Measurements from ENCODE around the gene PGS1.

Gene PGS1

DNA sequence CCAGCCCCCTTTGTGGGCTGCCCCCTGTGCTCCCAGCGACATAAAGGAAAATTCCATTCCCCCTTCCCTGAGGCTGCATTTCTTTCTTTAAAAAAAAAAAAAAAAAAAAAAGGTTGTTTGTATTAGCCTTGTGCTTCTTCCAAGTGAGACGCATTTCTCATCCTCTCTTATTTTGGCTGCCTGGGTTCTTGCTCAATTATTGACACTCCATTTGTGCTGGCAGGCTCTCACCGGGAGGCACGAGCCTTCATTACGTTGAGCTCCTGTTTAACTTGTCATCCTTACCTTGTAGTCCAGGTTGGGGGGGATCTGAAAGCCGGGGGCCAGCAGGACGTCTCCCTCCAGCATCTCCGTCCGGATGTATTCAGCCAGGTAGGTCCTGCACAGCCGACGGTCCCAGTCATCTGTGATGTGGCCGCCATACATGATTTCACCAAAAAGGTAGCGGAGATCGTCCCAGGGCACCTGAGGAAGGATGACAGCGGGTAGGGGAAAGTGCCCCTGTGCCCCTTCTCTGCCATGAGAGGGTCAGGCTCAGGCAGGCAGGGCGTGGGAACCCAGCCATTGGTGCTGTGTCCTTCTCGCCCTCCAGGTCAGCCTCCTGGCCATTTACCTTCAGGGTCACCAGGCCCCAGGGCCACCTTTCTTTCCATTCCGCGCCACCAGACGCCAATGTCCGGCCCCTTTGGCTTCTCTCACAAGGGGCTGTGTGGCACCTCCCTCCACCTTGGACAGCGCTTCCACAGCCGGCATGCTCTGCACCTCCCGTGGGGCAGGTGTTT lies 50.6 kb downstream of the PGS1 start:
- DNase-seq = no peak

DNA sequence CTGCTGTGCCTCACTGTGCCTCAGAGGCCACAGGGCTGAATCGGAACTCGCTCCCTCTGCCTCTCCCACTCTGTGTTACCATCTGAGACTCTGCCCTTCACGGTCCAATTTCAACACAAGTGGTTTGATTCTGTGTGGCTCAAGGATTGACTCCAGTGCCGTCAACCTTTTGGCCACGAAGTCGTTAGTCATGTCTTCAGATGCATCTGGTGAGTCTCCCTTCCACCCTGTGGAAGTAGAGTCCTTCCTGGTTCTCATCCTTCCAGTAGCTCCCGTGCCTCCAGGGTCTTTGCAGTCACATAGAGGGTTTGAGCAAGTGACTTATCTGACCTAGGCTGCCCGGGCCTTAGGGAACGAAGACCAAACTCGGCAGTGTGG lies 51.2 kb downstream of the PGS1 start:
- no peak for DNase-seq

DNA sequence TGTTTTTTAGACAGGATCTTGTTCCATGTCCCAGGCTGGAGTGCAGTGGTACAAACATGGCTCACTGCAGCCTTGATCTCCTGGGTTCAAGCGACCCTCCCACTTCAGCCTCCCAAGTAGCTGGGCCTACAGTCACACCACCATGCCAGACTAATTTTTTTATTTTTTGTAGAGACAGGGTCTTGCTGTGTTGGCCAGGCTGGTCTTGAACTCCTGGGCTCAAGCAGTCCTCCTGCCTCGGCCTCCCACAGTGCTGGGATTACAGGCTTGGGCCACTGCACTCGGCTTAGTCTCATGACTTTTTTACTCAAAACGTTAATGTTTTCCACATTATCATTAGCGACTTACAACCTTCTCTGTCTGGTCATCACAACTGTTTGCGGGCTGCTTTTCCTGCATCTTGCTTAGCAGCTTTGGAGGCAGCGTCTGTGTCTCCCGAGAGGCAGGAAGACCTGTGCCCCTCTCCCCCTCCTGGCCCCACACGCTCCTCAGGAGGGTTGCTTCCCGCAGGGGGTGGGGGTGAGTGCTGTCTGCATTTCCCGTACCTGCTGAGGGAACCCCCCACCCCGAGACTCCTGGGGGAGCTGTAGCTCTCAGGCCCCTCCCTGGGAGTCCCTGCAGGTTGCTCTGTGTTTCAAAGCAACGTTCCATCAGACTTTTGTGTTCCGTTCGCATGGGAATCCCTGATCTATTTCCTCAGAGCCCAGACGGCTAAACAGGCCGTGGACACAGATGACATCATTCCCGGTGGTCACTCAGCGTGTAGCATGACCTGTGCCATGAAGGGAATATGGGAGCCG lies 52.6 kb downstream of the PGS1 start:
- no peak for DNase-seq

DNA sequence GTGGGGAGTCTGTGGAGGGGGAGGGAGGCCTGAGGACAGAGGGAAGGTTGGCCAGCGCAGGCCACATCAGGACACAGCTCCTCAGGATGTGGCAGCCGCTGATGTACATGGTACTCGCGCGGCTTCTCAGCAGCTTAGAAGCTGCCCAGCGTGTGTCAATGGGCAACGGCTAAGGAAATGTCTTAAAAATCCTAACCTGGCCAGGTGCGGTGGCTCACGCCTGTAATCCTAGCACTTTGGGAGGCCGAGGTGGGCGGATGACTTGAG lies 53.2 kb downstream of the PGS1 start:
- DNase-seq = no peak

DNA sequence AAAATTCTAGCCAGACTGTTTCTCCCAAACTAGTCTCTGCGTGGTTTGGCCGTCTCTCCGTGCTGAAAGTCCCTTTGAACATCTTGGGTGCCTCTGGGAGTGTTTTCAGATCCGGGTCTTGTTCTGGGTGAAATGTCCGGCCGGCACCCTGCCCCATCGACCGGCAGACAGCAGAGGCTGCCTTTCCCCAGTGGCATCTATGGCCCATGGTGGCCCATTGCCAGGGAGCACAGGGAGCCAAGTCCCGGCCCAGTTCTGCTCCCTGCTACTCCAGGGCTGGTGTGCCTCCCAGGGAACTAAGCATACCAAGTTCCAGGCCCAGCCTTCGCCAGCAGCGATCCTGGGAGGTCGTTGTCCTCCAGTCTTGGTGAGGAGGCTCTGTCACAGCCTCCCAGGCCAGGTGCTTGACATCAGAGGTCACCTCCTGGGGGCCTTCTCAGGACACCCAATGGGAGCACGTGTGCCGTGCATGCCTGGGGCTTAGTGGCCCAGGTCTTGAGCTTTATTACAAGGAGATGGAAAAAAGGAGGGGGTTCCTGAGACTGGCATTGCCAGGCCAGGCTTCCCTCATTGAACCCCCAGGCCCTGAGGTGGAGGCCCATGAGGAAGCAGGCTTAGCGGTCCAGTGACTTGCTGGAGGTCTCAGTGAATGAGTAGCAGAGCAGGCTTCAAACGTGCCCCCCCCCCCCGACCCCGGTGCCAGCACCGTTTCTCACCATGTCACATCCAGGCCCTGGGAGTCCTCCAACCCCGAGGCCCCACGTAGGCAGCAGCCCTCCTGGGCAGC lies 54.0 kb downstream of the PGS1 start:
- DNase-seq = no peak

DNA sequence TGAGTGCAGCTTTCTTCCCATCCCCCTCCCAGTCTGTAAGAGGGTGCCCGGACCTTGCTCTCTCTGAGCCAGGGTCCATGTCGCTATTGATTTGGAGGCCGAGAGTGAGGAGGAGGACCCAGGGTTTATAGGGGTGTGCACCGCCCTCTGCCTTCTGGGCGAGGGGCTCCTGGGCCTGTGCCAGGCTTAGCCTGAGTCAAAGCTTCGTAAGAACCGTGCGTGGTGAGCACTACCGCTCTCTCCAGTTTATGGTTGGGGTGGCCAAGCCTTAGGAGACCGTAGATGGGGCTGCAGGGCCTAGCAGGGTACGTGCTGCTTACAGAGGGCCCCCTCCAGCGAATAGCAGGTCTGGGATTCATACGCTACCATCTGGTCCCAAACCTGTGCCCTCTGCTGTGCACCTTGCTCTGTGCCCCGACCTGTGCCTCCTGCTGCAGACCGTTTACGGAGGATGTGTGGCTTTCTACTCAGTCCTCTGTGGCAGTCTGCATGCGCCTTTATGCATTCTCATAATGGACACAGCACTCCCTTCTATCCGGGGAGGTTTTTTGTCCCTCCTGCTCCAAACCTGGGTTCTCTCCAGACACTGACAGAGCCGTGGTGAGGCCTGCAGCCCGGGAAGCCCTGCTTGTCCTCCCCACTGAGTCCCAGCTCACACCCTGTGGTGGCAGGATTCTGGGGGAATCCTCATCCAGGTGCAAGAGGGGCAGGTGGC lies 54.7 kb downstream of the PGS1 start:
- DNase-seq = no peak

DNA sequence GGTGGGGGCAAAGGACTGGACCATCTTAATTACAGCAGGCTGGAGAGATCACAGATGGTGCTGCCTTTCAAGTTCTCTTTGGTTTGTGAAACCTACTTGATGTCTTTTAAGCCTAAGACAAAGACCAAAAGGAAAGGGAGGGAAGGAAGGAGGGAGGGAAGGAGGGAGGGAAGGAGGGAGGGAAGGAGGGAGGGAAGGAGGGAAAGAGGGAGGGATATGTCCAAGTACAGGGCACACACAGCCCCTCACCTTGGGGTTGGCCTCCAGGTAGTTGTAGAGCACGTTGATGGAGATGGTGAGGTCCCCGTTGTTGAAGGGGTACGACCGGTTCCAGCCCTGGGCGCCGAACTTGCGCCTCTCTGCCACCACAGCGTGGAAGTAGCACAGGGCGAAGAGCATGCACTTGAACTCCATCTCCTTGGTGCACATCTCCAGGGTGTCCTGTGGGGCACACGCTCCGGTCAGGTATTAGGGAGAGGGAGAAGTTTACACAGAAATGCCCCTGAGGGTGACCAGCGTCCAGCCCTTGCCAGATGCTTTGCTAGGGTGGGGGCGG lies 55.4 kb downstream of the PGS1 start:
- no peak for DNase-seq

DNA sequence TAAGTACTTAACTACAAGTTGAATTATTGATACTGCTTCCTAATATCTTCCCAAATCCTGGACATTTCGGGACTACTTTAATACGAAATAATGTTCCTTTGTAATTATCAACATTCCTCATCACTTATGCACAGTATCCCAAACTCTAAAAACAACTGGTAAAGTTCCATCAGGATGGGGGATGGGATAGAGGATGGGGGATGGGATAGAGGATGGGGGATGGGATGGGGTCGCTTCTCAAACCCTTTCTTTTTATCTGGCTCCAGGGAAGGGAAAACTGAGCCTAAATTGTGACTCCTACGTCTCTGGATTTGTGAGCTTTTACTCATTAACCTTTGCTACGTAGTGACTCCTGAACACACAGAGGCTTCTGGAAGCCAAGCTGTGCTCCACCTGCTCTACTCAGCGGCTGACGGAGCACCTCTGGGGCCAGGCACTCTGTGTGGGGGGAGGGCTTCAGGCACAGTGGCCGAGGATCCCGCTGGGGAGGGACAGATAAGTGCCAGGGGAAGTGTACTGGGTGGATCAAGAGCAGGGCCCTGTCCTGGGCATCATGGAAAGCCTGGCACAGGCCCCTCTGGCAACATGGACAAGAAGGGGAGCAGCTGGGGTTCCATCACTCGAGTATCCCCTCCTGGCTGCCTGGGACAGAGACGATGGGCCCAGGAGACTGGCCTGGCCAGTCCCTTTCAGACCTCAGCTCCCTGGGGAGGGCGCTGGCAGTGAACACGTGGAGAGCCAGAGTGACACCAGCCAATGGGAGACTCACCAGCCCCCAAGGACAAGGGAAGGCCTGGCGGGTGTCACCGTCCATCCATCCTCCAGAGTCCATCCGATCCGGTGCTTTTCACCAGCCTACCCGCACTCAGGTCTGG lies 56.2 kb downstream of the PGS1 start:
- DNase-seq = no peak

DNA sequence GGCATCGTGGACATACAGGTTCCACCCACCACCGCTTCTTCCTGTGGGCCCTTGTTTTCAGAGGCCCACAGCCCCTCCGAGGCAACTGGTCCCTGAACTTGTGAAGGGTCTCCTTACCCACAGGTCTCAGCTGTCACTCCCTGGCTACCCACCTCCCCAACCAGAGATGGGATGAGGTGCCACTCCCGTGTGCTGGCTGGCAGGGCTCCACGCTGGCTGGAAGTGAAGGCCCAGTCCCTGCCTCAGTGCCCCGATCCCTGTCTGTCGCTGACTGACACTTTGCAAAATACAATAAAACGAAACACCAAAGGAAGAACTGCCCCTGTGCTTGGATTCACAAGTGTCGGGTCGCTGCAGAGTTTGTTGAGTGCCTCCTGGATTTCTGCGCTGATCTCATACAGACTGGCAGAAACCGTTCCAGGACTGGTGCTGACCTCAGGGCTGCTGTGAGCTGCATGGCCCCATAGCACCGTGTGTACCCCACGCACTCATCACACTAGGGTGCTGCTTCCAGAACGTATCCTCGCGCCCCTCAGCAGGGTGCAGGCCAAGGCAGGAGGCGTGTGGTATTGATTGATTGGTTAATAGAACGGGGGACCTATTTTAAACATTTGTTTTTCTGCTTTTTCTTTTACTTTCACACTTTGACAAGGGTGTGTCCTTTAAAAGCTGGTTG lies 57.0 kb downstream of the PGS1 start:
- no peak for DNase-seq

DNA sequence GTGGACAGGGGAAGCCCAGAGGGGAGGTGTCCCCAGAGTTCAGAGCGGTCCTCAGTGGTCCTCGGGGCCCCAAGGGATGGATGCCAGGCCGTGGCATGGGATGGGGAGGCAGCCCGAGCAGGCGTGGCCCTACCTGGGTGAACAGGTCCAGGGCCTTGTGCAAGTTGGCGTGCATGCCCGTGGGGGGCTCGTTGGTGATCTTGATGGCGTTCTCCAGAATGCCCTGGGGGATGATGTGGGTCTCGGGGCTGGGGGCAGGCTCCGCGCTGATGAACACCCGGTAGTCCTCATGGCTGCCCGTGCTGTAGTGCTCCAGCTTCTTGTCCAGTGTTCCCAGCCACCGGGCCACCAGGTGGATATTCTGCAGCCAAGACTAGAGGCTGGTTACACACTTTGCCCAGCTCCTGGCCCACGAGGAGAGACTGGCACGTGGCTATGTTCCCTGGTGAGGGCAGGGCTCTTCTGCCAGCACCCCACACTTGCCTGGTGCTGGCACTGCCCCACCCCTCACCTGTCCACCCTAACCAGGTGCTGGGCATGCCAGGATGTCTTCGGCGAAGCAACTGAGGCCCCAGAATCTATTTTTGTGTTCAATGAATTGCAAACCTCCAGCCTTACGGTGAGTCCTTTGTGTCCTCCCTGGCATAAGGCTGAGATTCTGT lies 59.2 kb downstream of the PGS1 start:
- no peak for DNase-seq

DNA sequence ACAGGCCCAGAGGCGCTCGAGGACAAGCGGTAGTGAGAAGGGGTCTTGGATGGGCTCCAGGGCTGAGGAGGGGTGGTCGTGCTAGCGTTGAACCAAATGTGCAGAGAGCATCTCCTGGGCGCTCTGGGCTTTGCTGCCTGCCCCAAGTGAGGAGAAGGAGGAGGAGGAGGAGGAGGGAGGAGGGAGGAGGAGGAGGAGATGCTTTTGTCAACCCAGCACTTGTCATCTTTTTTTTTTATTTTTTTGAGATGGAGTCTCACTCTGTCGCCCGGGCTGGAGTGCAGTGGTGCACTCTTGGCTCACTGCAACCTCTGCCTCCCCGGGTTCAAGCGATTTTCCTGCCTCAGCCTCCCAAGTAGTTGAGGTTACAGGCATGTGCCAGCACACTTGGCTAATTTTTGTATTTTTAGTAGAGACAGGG lies 59.8 kb downstream of the PGS1 start:
- DNase-seq = no peak

DNA sequence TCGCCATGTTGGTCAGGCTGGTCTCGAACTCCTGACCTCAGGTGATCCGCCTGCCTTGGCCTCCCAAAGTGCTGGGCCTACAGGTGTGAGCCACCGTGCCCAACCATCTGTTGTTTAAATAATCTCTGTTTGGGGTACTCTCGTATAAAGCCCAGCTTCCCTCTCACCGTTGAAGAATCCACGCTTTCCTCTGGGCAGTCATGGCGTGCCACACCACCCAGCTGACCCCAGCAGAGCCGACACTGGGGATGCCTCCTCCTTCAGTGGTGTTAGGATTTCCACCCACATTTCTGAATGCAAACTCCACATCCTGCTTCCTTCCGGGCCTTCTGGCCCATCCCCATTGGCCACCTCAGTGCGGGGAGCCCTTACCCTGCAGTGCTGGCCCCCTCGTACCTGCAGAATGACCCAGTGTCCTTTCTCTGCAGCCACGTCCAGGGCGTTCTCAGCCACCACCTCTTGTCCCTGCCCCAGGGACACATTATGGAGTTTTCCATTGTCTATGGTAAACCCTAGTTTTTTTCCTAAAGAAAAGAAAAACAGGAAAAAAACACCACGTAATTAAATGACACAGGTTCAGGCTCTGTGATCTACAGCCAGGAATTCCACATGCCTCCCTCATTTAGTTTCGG lies 60.4 kb downstream of the PGS1 start:
- no peak for DNase-seq

DNA sequence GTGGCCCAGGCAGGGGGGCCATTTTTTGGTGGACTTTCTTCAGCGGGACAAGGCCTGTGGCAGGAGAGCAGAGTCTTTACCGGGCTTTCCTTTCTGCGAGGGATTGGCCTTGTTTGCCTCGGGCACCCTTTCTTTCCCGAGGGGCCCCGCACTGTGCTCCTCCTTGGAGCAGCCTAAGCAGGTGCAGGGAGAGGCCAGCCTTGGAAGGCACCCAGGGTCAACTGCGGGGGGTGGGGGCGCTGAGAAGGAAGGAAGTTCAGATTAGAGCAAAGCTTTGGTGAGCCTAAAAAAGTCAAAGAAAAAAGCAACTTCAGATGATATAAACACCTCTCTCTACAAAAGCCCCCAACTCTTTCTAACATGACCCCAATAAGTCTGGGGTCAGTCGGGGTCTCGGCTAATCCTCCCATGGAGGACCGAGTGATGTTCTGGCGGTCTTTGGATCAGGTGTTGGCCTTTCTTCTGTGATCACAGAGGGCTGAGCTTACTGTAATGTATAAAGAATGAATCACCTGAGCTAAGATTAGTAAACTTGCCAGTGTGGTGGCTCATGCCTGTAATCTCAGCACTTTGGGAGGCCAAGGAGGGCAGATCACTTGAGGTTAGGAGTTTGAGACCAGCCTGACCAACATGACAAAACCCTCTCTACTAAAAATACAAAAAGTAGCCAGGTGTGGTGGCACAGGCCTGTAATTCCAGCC lies 63.0 kb downstream of the PGS1 start:
- no peak for DNase-seq

DNA sequence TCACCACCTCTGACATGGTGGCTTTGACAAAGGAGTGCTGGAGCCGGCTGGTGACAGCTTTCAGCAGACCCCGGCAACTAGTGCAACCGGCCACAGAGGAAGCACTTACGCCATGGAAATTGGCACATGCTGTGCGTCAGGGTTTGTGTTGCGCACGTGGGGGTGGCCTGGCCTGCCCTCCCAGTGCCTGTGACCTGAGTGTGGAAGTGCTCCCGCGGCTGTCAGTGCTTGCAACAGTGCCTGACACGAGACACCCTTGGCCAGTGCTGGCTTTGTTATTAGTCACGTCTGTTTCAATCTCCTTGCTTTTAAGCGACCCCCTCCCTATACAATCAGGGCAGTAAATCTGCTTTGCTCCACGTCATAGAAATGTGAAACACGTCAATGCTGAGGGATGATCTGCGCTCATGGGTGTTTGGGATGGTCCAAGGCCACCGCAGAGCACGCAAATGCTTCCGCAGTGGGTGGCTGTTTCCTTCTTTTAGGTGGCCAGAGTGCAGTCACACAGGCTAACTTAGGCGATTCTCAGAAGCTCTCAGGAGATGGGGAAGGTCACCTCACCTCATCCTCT lies 64.3 kb downstream of the PGS1 start:
- DNase-seq = no peak

DNA sequence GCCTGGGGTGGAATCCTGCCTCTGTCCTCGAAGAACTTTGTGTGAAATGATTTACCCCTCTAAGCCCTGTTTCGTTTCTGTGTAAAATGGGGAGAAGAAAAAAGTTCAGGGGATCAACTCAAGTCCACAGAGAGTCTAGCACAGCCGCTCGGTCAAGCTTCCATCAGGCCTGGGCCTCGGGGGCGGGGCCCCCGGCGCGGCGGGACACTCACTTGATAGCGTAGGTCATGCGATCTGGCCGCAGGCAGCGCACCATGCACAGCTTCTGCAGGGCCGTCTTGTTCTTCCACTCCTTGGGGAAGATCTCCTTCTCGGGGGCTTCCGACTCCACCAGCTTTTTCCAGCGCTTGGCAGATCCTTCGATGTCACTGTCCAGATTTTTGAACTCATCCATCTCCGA lies 65.9 kb downstream of the PGS1 start:
- DNase-seq = no peak

DNA sequence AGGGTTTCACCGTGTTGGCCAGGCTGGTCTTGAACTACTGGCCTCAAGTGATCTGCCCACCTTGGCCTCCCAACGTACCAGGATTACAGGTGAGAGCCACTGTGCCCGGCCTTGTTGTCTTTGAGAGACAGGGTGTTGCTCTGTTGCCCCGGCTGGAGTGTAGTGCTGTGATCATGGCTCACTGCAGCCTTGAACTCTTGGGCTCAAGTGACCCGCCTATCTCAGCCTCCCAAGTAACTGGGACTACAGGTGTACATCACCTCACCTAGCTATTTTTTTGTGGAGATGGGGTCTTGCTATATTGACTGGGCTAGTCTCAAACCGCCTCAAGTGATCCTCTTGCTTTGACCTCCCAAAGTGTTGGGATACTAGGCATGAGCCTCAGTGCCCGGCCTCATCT lies 68.4 kb downstream of the PGS1 start:
- no peak for DNase-seq

DNA sequence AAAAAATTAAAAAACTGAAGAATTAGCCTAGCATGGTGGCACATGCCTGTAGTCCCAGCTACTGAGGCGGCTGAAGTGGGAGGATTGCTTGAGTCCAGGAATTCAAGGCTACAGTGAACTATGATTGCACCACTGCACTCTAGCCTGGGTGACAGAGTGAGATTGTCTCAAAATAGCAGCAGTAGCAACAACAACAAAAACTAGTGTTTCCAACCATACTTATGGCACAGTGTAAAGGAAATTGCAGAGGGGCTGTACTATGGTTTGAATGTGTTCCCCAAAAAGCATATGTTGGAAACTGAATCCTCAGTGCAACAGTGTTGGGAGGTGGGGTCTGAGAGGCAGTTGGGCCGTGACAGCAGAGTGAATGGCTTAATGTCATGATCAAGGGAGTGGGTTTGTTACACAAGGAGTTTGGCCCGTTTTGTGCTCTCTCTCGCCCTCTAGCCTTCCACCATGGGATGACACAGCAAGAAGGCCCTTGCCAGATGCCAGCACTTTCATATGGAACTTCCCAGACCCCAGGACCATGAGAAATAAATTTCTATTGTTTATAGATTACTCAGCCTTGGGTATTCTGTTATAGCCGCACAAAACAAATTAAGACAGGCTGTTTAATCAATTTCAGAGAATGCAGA lies 70.0 kb downstream of the PGS1 start:
- no peak for DNase-seq

DNA sequence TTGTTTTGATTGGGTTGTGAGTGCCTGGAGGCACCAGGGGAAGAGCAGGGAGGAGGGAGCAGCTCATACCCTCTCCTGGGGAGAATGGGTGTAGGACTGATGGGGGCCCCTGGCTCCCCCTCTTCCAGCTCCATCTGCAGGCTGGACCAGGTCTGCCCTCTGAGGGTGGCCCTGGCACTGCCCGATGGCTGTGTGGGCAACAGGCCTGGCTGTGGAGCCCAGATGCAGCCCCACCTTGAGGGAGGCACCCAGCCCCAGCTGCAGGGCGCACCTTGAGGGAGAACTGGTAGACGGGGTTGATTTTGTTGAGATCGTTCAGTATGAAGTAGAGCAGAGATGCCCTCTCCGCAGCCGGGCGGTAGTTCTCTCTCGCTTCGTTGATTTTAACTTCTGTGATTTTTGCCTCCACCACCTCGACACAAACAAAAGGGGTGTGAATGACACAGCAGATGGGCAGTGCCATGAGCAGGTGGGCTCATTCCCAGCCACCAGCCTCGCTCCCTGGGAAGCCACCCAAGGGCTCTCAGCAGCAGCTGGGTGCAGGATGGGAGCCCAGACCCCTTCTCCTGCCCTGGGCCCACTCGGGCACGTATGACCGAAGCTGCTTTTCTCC lies 71.6 kb downstream of the PGS1 start:
- DNase-seq = no peak
